NCI-H226 (cell line): ENCODE data around the gene SALL3.

ENCODE experiments used
- DNase-seq: peaks from one replicate; pipeline ENCODE4 v3.0.0-alpha.2; 2015

SALL3 gene

GRCh38 chr18:79008356-79008940 is 28.8 kb downstream of the SALL3 start:
- DNase-seq, result no peak

DNA sequence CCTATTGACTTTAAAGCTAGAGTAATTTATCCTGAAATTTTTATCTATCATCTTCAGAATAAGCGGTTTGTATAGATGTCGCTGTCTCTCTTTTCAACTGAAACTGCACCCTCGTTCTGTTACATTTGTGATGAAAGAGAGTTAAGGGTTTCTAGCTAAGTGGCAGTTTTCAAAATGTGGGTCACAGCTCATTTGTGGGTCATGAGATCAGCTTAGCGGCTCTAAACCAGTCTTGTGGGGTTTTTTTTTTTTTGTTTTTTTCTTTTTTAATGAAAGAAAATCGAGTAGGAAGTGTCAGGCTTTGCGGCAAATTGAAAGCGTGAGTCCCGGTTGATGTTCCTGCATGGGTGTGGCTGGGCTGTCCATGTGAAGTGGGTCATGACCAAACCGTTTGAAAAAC is 31.2 kb downstream of the SALL3 start:
- no peak for DNase-seq

DNA sequence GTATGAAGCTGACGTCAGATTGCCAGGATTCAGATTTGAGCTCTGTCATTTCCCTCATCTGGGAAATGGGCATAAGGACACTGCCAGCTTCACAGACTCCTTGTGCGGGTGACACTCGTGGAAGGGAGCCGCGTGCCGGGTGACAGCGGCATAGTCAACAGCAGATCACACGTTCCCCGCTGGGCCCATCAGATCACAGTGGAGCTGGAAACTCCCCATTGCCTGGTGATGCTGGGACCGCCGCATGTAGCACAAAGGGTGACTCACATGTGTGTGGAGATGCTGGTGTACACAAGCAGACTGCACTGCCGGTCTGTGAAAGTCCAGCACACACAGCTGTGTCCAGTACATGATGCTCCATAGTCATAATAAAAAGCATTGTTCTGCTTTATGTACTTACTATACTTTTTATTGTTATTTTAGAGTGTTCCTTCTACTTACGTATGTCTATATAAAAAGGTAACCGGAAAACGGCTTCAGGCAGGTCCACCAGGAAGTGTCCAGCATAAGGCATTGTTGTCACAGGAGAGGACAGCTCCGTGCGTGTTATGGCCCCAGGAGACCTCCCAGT is 31.8 kb downstream of the SALL3 start:
- no peak for DNase-seq

DNA sequence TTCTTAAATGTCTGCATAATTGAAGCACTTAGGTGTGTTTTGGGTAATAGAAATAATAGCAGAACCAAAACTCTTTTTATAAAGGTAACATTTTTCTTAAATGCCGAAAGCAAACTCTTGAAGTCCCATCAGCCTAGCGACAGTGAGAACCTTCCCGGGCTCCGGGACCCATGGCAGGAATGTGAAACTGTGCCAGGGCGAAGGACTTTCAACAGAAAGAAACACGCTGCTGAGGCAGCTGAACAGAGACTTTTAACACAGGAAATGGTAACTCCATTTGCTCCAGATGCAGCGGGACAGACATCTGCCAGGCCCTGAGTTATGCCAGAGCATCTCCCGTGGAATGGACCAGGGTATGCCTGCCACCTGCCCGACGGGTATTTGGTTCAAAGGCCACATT is 34.3 kb downstream of the SALL3 start:
- no peak for DNase-seq

DNA sequence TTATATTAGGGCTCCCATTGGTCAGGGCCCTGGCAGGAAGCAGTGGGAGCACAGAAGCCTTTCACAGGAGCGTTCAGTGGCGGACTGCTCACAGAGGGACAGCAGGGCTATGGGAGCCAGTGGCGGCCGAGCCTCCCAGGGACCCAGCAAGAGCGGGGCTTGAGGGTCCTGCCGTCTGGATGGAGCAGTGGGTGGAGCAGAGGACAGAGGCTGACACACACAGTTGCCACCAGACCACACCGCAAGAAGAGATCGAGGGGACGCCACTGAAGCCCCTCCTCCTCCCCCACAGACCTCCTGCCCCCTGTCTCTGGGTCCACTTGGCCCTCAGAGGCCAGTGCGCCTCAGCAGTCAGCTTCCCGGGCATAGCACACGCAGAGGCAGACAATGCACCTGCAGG is 39.3 kb downstream of the SALL3 start:
- no peak for DNase-seq

DNA sequence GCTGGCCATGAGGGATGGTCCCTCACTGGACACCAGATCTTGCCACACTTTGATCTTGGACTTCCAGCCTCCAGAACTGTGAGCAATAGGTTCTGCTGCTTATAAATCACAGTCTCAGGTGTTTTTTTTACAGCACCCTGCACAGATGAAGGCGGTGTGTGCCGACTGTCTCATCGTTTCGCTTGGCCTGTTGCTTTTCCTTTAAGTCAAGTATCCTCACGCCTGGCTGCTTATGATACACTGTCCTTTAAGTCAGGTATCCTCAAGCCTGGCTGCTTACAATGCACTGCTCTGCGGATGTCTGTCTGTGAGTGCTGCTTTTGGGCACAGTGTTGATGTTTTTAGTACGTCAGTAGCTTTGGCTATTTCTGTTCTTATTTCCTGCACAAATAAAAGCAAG is 40.3 kb downstream of the SALL3 start:
- DNase-seq, result no peak

GRCh38 chr18:79022603-79023002 is 43.0 kb downstream of the SALL3 start:
- DNase-seq, result no peak

DNA sequence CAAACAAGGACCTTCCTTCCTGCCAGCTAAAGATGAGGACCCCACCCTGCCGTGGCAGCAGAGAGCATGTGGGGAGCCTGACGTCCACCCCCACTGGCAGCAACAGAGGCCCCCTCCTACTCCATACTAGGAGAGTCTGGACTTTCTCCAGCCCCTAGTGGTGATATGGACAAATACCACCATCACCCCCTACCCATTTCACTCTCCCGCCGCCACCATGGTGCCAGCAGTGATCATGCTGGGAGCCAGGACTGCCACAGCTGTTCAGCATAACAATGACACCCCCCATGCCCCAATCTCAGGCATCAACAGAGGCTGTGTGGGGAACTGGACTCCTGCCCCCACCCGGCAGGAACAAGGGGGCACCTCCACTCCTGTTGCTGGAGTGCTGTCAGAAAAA is 46.9 kb downstream of the SALL3 start:
- no peak for DNase-seq

DNA sequence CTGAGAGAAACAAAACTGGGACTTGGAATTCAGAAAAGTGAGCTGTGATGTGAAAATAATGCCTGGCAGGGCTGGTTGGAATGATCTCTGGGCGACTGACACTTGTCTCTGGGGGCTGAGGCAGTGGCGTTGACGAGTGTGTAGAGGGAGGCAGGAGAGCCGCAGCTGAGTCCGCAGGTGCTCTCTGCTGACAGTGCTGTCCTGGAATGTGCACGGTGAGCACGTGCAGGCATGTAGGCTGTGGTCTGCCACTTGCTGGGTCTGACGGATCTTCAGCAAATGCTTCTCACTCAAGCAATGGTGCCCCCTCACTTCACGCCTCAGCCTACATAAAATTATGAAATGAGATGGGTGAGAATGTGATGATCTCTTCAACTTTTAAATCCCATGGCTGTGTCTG is 51.1 kb downstream of the SALL3 start:
- DNase-seq, result no peak

GRCh38 chr18:79042276-79042675 is 62.7 kb downstream of the SALL3 start:
- DNase-seq, result no peak

- no peak for DNase-seq
Observed at GRCh38 chr18:79043288-79043687, 63.7 kb downstream of the SALL3 start.

DNA sequence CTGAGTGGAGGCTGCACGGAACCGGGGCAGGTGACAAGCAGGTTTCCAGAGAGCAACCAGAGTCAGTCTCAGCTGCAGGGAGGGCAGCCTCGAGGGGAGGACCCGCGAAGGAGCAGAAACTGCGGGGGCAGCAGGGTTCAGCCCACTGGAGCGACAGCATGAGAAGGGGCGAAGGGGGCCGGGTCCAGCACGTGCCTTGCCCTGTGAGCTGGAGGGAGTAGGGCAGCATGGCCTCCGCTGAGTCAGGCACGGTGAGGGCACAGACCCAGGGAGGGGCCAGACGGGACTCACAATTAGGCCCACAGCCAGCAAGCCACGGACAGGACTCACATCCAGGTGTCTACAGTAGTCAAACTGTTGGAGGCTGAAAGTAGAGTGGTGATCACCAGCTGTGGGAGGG is 66.9 kb downstream of the SALL3 start:
- DNase-seq, result no peak

DNA sequence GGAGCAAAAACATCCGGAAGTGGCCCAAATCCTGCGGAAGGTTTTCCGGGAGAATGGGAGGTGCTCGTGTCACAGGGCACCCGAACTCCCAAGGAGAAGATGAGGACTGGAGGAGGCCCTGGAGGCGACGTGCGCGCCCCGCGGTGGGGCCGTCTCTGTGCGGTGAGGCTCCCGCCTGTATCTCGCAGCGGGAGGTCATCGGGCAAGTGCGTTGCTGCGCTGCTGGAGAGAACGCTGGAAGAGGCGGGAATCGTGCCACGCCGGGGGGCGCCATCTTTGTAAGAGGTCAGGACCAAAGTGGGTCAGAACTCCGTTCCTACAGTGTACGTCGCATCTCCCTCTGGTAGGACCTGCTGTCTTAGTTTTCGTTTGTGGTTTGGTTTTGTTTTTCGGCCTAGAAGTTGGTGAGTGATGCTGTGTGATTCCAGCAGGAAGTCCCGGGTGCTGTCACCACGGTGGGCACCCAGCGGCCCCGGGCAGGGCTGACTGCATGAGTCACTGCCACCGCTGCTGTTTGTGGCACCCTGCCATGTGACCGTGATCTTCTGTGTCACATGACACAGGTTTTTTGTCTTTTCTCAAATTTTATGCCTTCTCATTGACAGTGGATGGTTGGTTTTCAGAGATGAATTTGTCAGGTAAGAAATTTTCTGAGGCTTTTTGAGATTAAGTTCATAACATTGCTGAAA is 68.1 kb downstream of the SALL3 start:
- no peak for DNase-seq

DNA sequence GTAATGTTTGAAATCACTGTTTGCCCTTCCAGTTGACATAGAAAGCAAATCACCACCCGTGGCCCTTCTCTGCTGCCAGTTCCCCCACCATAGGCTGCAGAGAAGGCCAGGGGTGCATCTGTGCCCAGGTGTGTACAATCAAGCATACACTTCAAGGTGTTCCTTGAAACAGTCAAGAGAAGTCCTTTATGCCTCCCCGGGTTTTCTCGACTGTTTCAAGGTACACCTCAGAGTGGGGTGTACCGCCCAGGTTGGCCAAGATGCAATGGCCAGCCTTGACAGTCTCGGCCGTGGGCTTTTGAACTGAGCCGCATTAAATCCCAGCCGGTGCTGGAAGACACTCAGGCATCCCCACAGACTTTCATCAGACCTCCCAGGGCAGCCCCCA is 68.6 kb downstream of the SALL3 start:
- DNase-seq, result no peak

- DNase-seq, result no peak
Observed at GRCh38 chr18:79049506-79049905, 69.9 kb downstream of the SALL3 start.
